Activated T-helper 1 cell treated with anti-CD3 and anti-CD28 coated beads, Interleukin-2, amount 50 U/mL, for 16 hours (primary cell): ENCODE data around the gene AGO4.

Experiments used
- DNase-seq, 2 donors: peaks; one replicate each; pipeline ENCODE4 v3.0.0-alpha.2; 2020; ENCODE audit warnings: low read depth in 1 of 2, low spot score in 1 of 2

The AGO4 gene

DNA sequence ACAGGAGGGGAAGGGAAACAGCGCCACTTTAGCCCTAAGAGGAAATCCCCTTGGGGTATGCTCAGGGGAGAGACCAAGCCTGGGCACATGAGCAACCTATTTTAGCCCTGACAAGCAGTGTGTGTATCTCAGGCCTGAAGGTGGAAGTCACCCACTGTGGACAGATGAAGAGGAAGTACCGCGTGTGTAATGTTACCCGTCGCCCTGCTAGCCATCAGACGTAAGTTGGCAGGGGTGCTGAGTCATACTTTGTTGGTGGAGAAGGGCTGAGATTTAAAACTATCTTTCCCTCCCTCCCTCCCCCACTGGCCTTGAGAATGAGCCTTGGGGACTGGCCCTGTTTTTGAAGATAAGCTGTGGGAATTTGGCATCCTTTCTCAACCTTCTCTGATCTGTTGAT lies 86.4 kb downstream of the AGO4 start:
- DNase-seq: no peak

- DNase-seq: no peak
Measured at GRCh38 chr1:35894656-35895055, 86.8 kb downstream of the AGO4 start.

- DNase-seq: no peak
Measured at GRCh38 chr1:35899941-35900340, 92.1 kb downstream of the AGO4 start.

- no peak for DNase-seq
Measured at GRCh38 chr1:35901235-35901634, 93.4 kb downstream of the AGO4 start.

DNA sequence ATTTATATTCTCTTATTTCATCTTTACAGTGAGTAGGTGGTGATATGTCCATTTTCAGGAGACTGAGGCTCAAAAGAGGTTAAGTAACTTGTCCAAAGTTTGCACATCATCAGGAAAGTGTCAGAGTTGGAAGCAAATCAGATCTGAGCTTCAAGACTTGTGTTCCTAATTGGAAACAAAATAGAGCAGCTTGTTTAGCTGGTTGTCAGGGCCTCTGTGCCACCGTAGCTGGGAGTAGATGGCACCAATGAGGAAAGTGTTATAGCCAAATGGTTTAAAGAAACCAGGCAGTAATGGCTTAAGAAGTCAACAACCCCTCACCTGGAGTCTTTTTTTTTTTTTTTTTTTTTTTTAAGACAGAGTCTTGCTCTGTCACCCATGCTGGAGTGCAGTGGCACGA lies 94.9 kb downstream of the AGO4 start:
- DNase-seq: no peak
